Stimulated activated CD4-positive, alpha-beta T cell treated with anti-CD3 and anti-CD28 coated beads, Interleukin-4, amount 100 ng/mL, for 1 hour (primary cell): Measurements from ENCODE around the gene PRLH.
"Not testable (repeated sequence)": the region's sequence is repeated elsewhere in the genome, so short reads cannot be mapped to it uniquely, and the experiment has no call there.

ENCODE experiments used
- DNase-seq: peaks from one replicate; pipeline ENCODE4 v3.0.0-alpha.2; 2020

The PRLH gene

GRCh38 chr2:237602409-237602808 lies 36.0 kb downstream of the PRLH start:
- no peak for DNase-seq

GRCh38 chr2:237603049-237603717 lies 36.8 kb downstream of the PRLH start:
- no peak for DNase-seq

GRCh38 chr2:237603718-237604362 lies 37.5 kb downstream of the PRLH start:
- peak; percentile 10 for DNase-seq

- no peak for DNase-seq
Observed at GRCh38 chr2:237604391-237604790, 38.0 kb downstream of the PRLH start.

- no peak for DNase-seq
Observed at GRCh38 chr2:237604960-237605359, 38.6 kb downstream of the PRLH start.

GRCh38 chr2:237606522-237606921 lies 40.1 kb downstream of the PRLH start:
- DNase-seq, result not testable (repeated sequence)

GRCh38 chr2:237612527-237613357 lies 46.4 kb downstream of the PRLH start:
- no peak for DNase-seq

GRCh38 chr2:237613679-237614078 lies 47.3 kb downstream of the PRLH start:
- no peak for DNase-seq

GRCh38 chr2:237614151-237614720 lies 47.9 kb downstream of the PRLH start:
- no peak for DNase-seq

- DNase-seq, result no peak
Observed at GRCh38 chr2:237615631-237616249, 49.4 kb downstream of the PRLH start.

GRCh38 chr2:237616373-237616733 lies 50.0 kb downstream of the PRLH start:
- no peak for DNase-seq
